ENCODE data around the gene GFOD1.

Gene GFOD1

DNA sequence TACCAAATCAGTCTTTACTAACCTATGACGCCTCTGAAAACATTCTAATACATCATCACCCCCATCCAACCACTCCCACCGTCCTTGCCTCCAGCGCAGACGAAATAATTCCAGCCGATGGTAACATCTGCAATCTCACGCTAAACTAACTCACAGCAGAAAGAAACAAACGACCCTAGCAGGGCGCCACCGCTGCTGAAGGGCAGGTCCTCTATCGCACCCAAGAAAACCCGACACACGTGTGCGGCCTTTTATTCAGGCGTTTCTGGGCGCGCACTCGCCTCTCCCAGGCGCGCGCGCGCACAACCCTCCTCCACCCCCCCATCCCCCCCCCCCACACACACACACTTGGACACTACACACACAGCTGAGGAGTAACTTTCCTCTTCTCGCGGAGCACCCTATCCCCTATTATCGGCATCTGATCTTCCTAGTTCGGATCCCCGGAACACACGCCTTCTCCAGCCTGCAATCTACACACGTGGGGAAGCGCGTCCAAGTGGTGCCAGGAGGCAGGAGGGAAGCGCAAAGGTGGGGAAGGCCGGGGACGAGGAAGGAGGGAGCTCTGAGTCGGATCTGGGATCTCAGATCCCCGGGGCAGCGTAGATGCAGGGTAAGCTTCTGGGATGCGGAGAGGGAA, 1.4 kb downstream of the GFOD1 start:
- TF ChIP-seq, protein P1, sequence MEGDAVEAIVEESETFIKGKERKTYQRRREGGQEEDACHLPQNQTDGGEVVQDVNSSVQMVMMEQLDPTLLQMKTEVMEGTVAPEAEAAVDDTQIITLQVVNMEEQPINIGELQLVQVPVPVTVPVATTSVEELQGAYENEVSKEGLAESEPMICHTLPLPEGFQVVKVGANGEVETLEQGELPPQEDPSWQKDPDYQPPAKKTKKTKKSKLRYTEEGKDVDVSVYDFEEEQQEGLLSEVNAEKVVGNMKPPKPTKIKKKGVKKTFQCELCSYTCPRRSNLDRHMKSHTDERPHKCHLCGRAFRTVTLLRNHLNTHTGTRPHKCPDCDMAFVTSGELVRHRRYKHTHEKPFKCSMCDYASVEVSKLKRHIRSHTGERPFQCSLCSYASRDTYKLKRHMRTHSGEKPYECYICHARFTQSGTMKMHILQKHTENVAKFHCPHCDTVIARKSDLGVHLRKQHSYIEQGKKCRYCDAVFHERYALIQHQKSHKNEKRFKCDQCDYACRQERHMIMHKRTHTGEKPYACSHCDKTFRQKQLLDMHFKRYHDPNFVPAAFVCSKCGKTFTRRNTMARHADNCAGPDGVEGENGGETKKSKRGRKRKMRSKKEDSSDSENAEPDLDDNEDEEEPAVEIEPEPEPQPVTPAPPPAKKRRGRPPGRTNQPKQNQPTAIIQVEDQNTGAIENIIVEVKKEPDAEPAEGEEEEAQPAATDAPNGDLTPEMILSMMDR (IDR thresholded peaks at IDR 0.05) = no peak
- no peak for DNase-seq (ENCODE audit: low spot score)
- Histone ChIP-seq H3K27ac (peak overlapping the region; percentile 90 to 93), H3K4me3 (peak overlapping the region; percentile 82)

DNA sequence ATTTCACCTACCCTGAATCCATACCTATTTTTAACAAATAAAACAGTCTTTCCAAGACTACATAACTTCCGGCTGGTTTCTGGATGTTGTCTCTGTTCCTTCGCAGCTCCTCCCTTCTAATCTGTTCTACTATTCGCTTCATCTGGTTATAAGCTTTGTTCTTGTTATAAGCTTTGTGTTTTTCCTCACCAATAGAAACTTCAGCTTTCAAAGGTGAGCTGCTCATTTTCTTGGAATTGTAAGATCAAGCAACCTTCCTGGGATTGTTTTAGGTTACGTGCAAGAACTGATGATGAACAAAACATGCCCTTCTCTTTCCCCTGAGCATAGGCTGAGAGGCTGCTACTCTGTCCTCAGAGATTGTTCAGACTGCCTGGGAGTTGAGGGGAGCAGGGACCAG, 2.1 kb downstream of the GFOD1 start:
- DNase-seq (ENCODE audit: low spot score) = no peak
- TF ChIP-seq, protein P1 (IDR thresholded peaks at IDR 0.05) = no peak
- Histone ChIP-seq H3K27ac (peak overlapping the region; percentile 90 to 93), H3K4me3 (peak overlapping the region; percentile 82)

DNA sequence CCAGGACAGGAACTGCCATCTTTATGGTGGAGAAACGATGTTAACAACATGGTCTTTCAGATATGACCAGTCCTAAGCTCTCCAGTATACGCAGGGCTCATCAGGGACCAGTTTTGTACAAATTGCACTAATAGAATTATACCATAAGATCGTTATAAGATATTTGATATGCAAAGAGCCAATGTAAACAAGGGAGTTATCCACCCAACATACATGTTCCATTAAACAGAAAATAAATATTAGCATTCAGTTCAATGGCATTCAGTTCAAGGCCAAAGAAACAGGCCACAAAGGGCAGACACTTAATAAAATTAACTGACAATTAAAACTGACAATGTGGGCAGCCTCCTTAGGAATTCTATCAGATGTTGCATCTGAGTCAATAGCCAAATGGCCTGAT, 2.6 kb downstream of the GFOD1 start:
- TF ChIP-seq, protein P1 (IDR thresholded peaks at IDR 0.05) = no peak
- Histone ChIP-seq H3K4me3 (peak overlapping the region; percentile 82), H3K27ac (no peak overlapping the region)
- DNase-seq (ENCODE audit: low spot score) = no peak

DNA sequence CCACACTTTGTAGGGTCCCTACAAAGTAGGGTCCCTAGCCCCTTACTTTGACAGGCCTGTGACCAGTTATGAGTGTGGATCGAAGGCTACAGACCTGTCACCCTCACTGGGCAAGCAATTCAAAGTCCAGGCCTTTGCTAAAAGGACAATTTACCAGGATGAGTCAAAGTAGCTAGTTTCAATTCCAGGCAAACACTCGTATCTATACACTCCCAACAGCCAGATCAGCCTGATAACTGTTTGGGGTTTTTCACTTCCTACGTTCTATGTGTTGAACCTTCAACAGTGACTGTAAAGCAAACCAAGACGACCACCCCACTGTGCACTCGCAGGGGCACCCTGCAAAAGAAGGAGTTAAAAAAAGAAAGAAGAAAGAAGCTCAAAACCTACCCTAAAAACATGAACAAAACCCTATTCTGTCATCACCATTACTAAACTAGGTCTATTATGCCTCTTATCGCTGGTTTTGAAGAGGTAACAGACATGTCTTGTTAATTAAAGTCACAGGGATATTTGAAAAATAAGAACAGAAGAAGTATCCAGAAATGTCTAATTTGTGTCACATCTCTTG, 3.2 kb downstream of the GFOD1 start:
- Histone ChIP-seq H3K4me3 (peak overlapping the region; percentile 82), H3K27ac (no peak overlapping the region)
- DNase-seq (ENCODE audit: low spot score) = no peak
- TF ChIP-seq, protein P1 (IDR thresholded peaks at IDR 0.05) = no peak

DNA sequence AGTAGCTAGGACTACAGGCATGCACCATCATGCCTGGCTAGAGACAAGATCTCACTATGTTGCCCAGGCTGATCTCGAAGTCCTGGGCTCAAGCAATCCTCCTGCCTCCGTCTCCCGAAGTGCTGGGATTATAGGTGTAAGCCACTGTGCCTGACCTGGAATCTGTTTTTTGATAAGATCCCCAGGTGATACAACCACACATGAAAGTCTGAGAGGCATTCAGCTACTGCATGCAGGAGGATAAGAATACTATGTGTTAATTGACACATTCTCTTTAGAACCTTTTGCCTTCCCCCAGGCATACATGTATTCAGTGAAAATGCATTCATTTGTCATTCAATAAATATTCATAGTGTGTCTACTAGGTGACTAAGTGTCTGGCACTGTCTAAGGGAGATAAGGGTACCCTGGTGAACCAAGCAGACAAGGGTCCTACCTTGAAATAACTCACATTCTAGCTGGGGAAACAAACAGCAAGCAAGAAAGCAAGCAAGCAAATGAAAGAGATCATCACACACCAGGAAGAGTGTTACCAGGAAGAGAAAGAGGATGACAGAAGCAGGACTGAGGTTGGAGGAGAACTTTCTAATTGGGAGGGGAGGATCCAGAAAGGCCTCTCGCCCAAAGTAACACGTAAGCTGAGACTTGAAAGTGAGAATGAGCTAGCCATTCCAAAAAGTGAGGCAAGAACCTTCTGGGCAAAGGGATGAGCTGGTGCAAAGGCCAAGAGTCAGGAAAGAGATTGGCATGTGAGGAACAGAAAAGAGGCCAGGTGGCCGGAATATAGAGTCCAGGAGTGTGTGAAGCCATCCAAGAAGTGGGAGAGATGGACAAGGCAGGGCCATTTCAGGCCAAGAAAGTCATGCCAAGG, 6.5 kb downstream of the GFOD1 start:
- TF ChIP-seq, protein P1 (IDR thresholded peaks at IDR 0.05) = no peak
- no peak overlapping the region for H3K27ac ChIP-seq
- no peak for DNase-seq (ENCODE audit: low spot score)
- H3K4me3 ChIP-seq = no peak overlapping the region

DNA sequence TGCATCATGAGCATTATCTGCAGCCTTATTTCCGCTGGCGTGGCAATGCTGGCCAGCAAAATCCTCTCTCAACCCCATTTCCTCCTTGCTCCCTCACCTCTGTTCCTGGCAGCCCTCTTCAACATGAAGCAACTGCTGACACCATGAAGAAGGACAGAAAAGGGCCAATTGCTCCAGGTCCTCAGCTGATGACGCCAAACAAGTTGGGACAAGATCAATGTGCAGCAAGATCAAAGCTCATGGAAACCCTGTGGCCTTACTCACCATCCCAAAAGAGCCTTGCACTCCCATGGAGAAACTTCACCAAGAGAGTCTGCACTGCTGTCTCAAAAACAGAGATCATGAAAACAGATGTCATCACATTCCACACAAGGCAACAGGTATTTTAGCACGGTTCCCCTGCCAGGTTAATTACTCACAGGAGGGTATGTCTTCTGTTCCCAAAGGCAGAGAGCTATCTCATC, 7.4 kb downstream of the GFOD1 start:
- Histone ChIP-seq H3K4me3 (no peak overlapping the region), H3K27ac (no peak overlapping the region)
- no peak for DNase-seq (ENCODE audit: low spot score)
- TF ChIP-seq, protein P1 (IDR thresholded peaks at IDR 0.05) = no peak
